ENCODE measurements around the gene GRIN2A. TPM values are rescaled to one million over a fixed set of nuclear protein-coding genes. Genes with fewer than 3 reads are reported as not detected.

Gene GRIN2A
- total and polyA plus RNA-seq, 2 donors (not counting 1 experiment from before 2014, with no cell fraction given) = 0.44 TPM; not detected in 1

GRCh38 chr16:10180771-10181163, 1.5 kb downstream of the GRIN2A start:
- Histone ChIP-seq H3K79me2 (ENCODE audit: control insufficient read depth, insufficient read depth, low read length) (no peaks in the 10 kb centered on the region), H3K27me3 (replicated peaks in 1 of 4; ENCODE audit: control extremely low read depth in 1 of 4, control insufficient read depth in 3 of 4, insufficient read depth in 4 of 4, low read length in 3 of 4) (peaks cover 0 to 57% (median 25%) of the 10 kb centered on the region in 4 experiments), H3K36me3 (replicated peaks in 1 of 2; ENCODE audit: control extremely low read depth in 1 of 2, control insufficient read depth in 1 of 2, extremely low read depth in 1 of 2, insufficient read depth in 2 of 2, low read length in 1 of 2) (no peaks in the 10 kb centered on the region), H2AFZ (ENCODE audit: insufficient read depth, low read depth, low read length, poor library complexity, severe bottlenecking) (peak overlapping the region; percentile 83), H3K4me2 (replicated peaks; ENCODE audit: low read depth, low read length, poor library complexity, severe bottlenecking) (peak overlapping the region; percentile 87), H3K27ac (ENCODE audit: low read length in 2 of 2) (no peak overlapping the region), H4K20me1 (ENCODE audit: control insufficient read depth, insufficient read depth, low read length, poor library complexity, severe bottlenecking) (no peaks in the 10 kb centered on the region), H3K9me3 (ENCODE audit: control extremely low read depth in 1 of 3, control insufficient read depth in 2 of 3, insufficient read depth in 1 of 3, low read length in 2 of 3) (peaks cover 0 to 24% (median 0%) of the 10 kb centered on the region in 3 donors), H3K9ac (ENCODE audit: low read length) (peak overlapping the region; percentile 59), H3K4me3 (ENCODE audit: control extremely low read depth in 1 of 5, extremely low read depth in 1 of 5, insufficient read depth in 1 of 5, low read depth in 2 of 5, low read length in 4 of 5) (peak overlapping the region in 4 of 5 experiments; percentile 18 to 59 (median 46)), H3K4me1 (ENCODE audit: control insufficient read depth in 2 of 2, insufficient read depth in 2 of 2, low read length in 2 of 2) (peaks cover 29 to 35% of the 10 kb centered on the region in 2 donors)
- ATAC-seq (ENCODE audit: low read depth) (peak; percentile 50), DNase-seq (peak; percentile 62)
- peaks cover 70% of the 10 kb centered on the region for H3K27me3 Mint-ChIP-seq
- intact Hi-C loops (cut with micrococcal nuclease) = loop anchor here (5.0 kb wide), 2 partner anchors 1043 to 1288 kb away; no protein-coding TSS in a partner anchor
- ChIA-PET CTCF (interaction anchor here (1.0 to 1.5 kb wide), 3 partner anchors 15 to 1614 kb away, joined by 3 to 4 read pairs (median 3); no protein-coding TSS in a partner anchor), POLR2A (no interaction called here)
- peak overlapping the region; percentile 86 for H3K4me3 Mint-ChIP-seq
- H3K27ac Mint-ChIP-seq = no peak overlapping the region
- peaks cover 22% of the 10 kb centered on the region for H3K4me1 Mint-ChIP-seq
- 6% methylated on average over 24 of the region's 24 CpGs for WGBS (ENCODE audit: insufficient coverage)
- H3K9me3 Mint-ChIP-seq (ENCODE audit: insufficient read depth) = no peaks in the 10 kb centered on the region
- TF ChIP-seq CTCF (IDR thresholded peaks at IDR 0.05) (no peak), EZH2 (IDR thresholded peaks at IDR 0.05; ENCODE audit: borderline replicate concordance, insufficient read depth, low read depth, low read length, poor library complexity, severe bottlenecking) (no peak)

GRCh38 chr16:10180042-10180770, 2.0 kb downstream of the GRIN2A start:
- Mint-ChIP-seq H3K27ac (no peak overlapping the region), H3K27me3 (peaks cover 70% of the 10 kb centered on the region), H3K4me3 (peak overlapping the region; percentile 86), H3K4me1 (peaks cover 22% of the 10 kb centered on the region), H3K9me3 (ENCODE audit: insufficient read depth) (no peaks in the 10 kb centered on the region)
- Histone ChIP-seq H3K36me3 (replicated peaks in 1 of 2; ENCODE audit: control extremely low read depth in 1 of 2, control insufficient read depth in 1 of 2, extremely low read depth in 1 of 2, insufficient read depth in 2 of 2, low read length in 1 of 2) (no peaks in the 10 kb centered on the region), H3K4me2 (replicated peaks; ENCODE audit: low read depth, low read length, poor library complexity, severe bottlenecking) (peak overlapping the region; percentile 87), H4K20me1 (ENCODE audit: control insufficient read depth, insufficient read depth, low read length, poor library complexity, severe bottlenecking) (no peaks in the 10 kb centered on the region), H3K27me3 (replicated peaks in 1 of 4; ENCODE audit: control extremely low read depth in 1 of 4, control insufficient read depth in 3 of 4, insufficient read depth in 4 of 4, low read length in 3 of 4) (peaks cover 0 to 57% (median 25%) of the 10 kb centered on the region in 4 experiments), H3K4me3 (ENCODE audit: control extremely low read depth in 1 of 5, extremely low read depth in 1 of 5, insufficient read depth in 1 of 5, low read depth in 2 of 5, low read length in 4 of 5) (no peak overlapping the region), H3K9ac (ENCODE audit: low read length) (no peak overlapping the region), H3K4me1 (ENCODE audit: control insufficient read depth in 2 of 2, insufficient read depth in 2 of 2, low read length in 2 of 2) (peaks cover 29 to 35% of the 10 kb centered on the region in 2 donors), H3K27ac (ENCODE audit: low read length in 2 of 2) (no peak overlapping the region), H3K79me2 (ENCODE audit: control insufficient read depth, insufficient read depth, low read length) (no peaks in the 10 kb centered on the region), H2AFZ (ENCODE audit: insufficient read depth, low read depth, low read length, poor library complexity, severe bottlenecking) (peak overlapping the region; percentile 83), H3K9me3 (ENCODE audit: control extremely low read depth in 1 of 3, control insufficient read depth in 2 of 3, insufficient read depth in 1 of 3, low read length in 2 of 3) (peaks cover 0 to 24% (median 0%) of the 10 kb centered on the region in 3 donors)
- intact Hi-C loops (cut with micrococcal nuclease) = loop anchor here (5.0 kb wide), 2 partner anchors 1043 to 1288 kb away; no protein-coding TSS in a partner anchor
- TF ChIP-seq EZH2 (IDR thresholded peaks at IDR 0.05; ENCODE audit: borderline replicate concordance, insufficient read depth, low read depth, low read length, poor library complexity, severe bottlenecking) = no peak
- TF ChIP-seq CTCF (IDR thresholded peaks at IDR 0.05) = no peak
- WGBS (ENCODE audit: insufficient coverage) = 44% methylated on average over 53 of the region's 53 CpGs
- POLR2A ChIA-PET = no interaction called here
- DNase-seq = peak; percentile 9
- no peak for ATAC-seq (ENCODE audit: low read depth)
- CTCF ChIA-PET = interaction anchor here (0.8 to 1.1 kb wide), 4 partner anchors 14 to 1614 kb away, joined by 3 to 4 read pairs (median 3); no protein-coding TSS in a partner anchor
